RKO (cell line): Measurements from ENCODE around the gene CCDC82.
"Not testable (repeated sequence)": the region's sequence is repeated elsewhere in the genome, so short reads cannot be mapped to it uniquely, and the experiment has no call there.

Source experiments
- DNase-seq: peaks from one replicate; pipeline ENCODE4 v3.0.0-alpha.2; 2016; ENCODE audit warnings: low spot score

CCDC82 gene

GRCh38 chr11:96389720-96390487, at the start of gene CCDC82, which contains the start of gene JRKL:
Gene CCDC82, minus strand, starts transcription at chr11:96389912. Its CDS starts 5,165 bp downstream, at chr11:96384747.
Gene JRKL, plus strand, starts transcription at chr11:96390013. Its CDS starts 637 bp downstream, at chr11:96390650.
- DNase-seq: peak; percentile 93

GRCh38 chr11:96432654-96433053, 42.9 kb upstream of the CCDC82 start:
- DNase-seq: not testable (repeated sequence)

- no peak for DNase-seq
These were observed 41.0 kb upstream of the CCDC82 start for GRCh38 chr11:96430668-96431067.

- peak; percentile 55 for DNase-seq
These were observed 35.0 kb upstream of the CCDC82 start for GRCh38 chr11:96424693-96425092.

GRCh38 chr11:96413408-96413807, 23.7 kb upstream of the CCDC82 start:
- no peak for DNase-seq

GRCh38 chr11:96412761-96413381, 23.2 kb upstream of the CCDC82 start:
- DNase-seq: no peak

- DNase-seq: not testable (repeated sequence)
These were observed 21.7 kb upstream of the CCDC82 start for GRCh38 chr11:96411412-96411811.

GRCh38 chr11:96400697-96401096, 11.0 kb upstream of the CCDC82 start:
- DNase-seq: no peak

GRCh38 chr11:96397863-96398262, 8.2 kb upstream of the CCDC82 start:
- DNase-seq: no peak

GRCh38 chr11:96396637-96397036, 6.9 kb upstream of the CCDC82 start:
- DNase-seq: no peak

GRCh38 chr11:96394773-96395172, 5.1 kb upstream of the CCDC82 start:
- no peak for DNase-seq

- DNase-seq: peak; percentile 74
These were observed 4.1 kb upstream of the CCDC82 start for GRCh38 chr11:96393753-96394348.

- DNase-seq: peak; percentile 17
These were observed 2.1 kb upstream of the CCDC82 start for GRCh38 chr11:96391698-96392307.

GRCh38 chr11:96390488-96390792, 728 bp upstream of the CCDC82 start:
- peak; percentile 20 for DNase-seq

- DNase-seq: peak; percentile 72
These were observed 607 bp downstream of the CCDC82 start for GRCh38 chr11:96388891-96389719.

GRCh38 chr11:96385187-96385586, 4.5 kb downstream of the CCDC82 start:
- no peak for DNase-seq

GRCh38 chr11:96384156-96384555, 5.6 kb downstream of the CCDC82 start:
- no peak for DNase-seq

- no peak for DNase-seq
These were observed 12.9 kb downstream of the CCDC82 start for GRCh38 chr11:96376796-96377195.

GRCh38 chr11:96373826-96374225, 15.9 kb downstream of the CCDC82 start:
- DNase-seq: no peak

- DNase-seq: no peak
These were observed 22.4 kb downstream of the CCDC82 start for GRCh38 chr11:96367342-96367741.

- no peak for DNase-seq
These were observed 23.7 kb downstream of the CCDC82 start for GRCh38 chr11:96366024-96366423.

- no peak for DNase-seq
These were observed 24.2 kb downstream of the CCDC82 start for GRCh38 chr11:96365493-96365892.
